GM12872 (cell line): Measurements from ENCODE around the gene WNT11.

Source experiments
- CTCF ChIP-seq: IDR thresholded peaks from 3 replicates; pipeline ENCODE4 v1.5.1; 2011; ENCODE audit warnings: low read depth, mild to moderate bottlenecking, low read length, moderate library complexity; ENCODE audit not compliant: insufficient read depth

Gene WNT11

GRCh38 chr11:76185511-76185910 is 20.8 kb downstream of the WNT11 start:
- TF ChIP-seq CTCF: no peak

GRCh38 chr11:76184551-76184993 is 21.7 kb downstream of the WNT11 start:
- no peak for TF ChIP-seq CTCF

- no peak for TF ChIP-seq CTCF
These were observed 24.9 kb downstream of the WNT11 start for GRCh38 chr11:76181371-76181770.

GRCh38 chr11:76179147-76179546 is 27.2 kb downstream of the WNT11 start:
- TF ChIP-seq CTCF: no peak

GRCh38 chr11:76177250-76177686 is 29.0 kb downstream of the WNT11 start:
- no peak for TF ChIP-seq CTCF

GRCh38 chr11:76176463-76176862 is 29.8 kb downstream of the WNT11 start:
- no peak for TF ChIP-seq CTCF

GRCh38 chr11:76175783-76176182 is 30.5 kb downstream of the WNT11 start:
- TF ChIP-seq CTCF: no peak

GRCh38 chr11:76174330-76174729 is 32.0 kb downstream of the WNT11 start:
- no peak for TF ChIP-seq CTCF
